Retina (tissue), 1 donor: ENCODE results near the gene PCDH9.

Experiments used
- DNase-seq: peaks from one replicate; pipeline ENCODE4 v3.0.0-alpha.2; 2016

PCDH9 gene

DNA sequence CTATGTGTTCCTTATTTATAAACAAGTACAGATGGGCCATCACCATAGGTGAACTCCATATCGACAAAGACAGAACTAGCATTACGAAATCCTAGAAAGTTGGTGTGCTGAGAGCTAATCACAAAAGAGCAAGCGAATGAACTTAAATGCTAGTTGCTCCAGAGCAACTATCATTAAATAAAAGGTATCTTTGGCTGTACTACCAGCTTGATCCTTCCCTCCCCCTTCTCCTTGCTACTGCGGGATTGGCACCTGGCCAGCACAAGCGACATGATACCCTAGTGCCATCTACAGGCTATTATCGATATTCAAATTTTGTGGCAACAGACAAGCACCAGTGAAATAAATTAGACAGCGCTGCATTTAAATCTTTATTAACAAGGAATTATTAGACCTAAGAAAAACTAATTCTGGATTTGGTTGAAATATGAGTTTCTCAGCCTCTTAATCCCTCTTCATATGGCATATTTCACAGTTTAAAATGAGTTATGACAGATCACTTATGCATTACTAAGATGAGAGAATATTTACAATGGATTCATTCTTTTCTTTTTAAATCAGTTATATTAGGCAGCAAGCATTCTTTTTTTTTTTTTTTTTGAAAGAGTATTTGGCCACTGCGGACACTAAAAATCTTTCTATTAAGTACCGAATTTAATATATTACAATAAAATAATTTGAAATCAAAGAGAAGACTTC lies 5.8 kb downstream of the PCDH9 start:
- peak; percentile 77 for DNase-seq

DNA sequence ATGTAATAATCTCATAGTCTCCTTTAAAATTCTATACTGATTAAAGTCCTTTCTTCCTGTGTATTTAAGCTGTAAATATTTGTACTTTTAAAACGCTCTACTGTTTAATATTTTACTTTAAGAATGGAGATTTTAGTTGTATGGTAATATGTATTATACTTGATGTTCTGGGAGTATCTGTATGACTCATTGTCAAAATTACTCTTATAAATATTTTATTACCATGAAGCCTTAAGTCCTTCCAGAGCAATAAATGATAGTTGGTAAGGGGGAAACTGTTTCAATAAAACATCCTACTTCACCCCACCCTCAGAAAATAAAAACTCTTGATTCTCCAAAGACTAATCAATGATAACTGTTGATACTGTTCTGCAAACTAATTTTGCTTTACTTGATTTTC lies 6.4 kb downstream of the PCDH9 start:
- DNase-seq, result no peak

DNA sequence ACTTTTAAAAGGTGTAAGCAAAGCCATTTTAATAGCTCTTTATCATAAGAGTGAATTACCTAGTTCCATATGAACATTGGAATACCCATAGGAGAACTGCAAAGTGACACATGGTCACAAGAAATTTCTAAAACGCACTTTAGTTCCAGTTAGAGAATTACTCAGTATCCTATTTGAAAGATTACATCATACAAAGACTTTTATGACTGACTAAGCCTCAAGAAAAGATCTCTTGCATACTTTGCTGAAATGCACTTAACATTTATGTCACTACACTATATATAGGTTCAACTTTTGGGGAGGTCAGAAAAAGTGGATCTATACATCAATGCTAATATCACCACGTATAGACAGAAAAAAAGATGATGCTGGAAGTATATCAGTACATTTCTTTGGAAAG lies 7.1 kb downstream of the PCDH9 start:
- DNase-seq, result no peak

DNA sequence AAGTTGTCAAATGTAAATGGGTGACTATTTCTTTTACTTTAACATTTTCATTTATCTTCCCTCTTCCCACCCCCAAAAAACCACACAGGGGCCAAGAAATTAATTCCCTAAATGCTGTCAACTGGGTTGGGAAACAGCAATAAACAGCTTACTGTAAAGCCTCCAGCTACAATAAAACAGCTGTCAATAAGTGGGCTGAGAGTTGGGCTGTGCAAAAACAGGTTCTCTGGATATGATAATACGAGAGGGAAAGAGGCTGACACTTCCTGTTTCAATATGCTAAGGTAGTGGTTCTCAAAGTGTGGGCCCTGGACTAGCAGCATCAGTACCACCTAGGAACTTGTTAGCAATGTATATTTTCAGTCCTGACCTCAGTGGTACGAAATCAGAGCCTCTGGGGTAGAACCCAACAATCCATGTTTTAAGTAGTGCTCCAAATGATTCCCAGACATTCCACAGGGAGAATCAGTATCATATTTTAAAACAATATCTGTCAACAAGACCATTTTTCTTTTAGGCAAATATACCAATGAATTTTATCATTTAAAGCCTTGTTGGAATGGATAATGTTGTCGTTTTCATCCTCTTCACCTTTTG lies 8.4 kb downstream of the PCDH9 start:
- no peak for DNase-seq

DNA sequence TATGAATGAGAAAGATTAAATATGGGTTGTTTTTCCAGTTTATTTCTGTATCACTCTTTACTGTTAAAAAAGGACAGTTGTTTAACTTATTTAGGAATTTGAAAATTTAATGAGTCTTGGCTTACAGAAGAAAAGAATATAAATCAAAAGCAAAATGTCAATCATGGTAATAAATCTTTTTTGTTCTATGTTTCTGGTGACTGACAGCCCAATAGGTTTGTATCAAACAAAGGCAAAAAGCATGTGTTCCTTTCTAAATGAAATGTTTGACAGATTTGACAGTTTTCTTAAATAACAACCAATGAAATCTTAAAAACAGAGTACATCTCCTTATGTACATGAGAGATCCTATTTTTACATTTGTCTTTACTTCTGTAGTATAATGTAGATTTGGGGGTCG lies 11.0 kb downstream of the PCDH9 start:
- DNase-seq, result no peak

DNA sequence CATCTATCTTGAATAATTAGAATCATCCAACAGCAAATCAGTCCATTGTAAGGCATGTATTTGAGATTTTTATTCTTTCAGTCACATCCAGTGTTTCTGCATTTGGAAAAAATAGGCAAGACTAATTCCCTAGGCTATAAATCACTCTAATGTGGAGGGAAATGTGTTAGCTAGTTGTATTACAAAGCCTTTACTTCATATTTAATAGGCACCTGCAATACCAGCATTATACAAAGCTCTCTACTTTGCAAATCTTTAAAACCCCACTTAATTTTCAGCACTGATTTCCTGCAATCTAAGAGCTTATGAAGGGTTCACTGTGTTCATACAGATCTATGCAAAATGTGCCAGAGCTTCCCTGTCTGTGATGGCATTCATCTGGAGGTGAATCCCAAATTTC lies 12.3 kb downstream of the PCDH9 start:
- no peak for DNase-seq

DNA sequence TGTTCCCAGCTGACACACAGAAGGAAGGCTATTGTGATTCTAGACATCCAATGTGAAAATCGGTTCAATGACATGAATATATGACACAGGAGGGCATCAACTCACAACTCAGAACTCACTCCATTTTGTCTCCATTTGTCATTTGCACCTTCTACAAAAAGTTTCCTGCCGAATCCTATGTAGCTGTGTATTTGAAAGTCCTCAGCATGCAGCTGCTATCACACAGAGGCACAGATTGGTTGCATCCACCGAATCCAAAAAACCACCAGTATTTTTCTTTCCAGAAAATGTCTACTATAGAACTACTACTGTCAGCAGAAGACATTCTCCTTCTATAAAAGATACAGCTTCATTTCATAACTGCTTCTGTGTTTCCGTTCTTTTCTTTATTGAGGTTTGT lies 13.3 kb downstream of the PCDH9 start:
- no peak for DNase-seq

DNA sequence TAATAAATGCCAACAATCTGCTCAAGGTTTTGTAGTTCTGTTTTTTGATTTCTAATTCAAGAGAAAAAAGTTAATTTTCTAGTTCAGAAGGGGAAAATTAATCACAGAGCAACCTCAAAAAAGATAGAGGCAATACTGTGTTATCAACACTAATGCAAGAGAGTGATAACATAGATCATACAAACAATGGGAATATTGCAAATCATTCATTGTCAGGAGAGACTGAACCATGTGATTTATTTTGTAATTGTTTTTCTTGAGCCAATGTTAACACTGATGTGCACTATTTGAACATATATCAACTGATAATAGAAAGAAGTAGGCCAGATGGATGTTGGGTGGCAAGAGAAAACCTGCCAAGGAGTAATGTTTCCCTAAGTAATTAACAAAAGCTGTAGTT lies 19.9 kb downstream of the PCDH9 start:
- DNase-seq, result no peak

DNA sequence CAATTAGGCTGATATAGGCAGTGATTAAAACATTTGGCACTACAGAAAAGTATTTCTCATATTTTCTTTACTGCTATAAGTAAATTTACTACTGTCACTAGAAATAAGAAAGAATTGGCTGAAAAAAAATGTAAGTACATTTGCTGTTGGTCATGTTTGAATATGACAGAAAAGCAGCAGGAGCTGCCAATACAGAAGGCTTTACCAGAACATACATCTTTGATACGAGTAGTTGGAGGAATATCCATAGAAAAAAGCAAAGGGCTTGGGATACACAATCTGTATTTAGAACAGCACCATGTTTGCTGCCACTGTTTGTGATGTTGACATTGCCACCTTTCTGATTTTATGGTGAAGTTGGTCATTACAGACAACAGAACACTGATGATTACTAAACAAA lies 21.6 kb downstream of the PCDH9 start:
- no peak for DNase-seq

DNA sequence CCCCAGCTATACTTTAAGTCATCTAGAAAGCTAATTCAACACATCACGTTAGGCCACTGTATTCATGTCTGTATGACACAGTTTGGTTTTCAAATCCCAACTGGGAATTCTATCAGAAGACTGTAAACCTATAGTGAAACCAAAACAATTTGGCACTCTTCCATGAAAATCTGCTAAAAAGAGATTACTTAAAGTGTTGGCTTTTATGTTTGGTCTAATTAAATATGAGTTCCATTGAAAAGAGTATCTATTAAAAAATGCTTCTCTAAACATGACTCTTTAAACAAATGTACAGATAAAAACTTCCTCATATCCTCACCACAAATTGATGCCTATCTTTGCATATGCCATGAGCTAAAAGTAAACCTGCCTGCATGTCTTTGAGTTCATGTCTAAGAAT lies 25.4 kb downstream of the PCDH9 start:
- no peak for DNase-seq

DNA sequence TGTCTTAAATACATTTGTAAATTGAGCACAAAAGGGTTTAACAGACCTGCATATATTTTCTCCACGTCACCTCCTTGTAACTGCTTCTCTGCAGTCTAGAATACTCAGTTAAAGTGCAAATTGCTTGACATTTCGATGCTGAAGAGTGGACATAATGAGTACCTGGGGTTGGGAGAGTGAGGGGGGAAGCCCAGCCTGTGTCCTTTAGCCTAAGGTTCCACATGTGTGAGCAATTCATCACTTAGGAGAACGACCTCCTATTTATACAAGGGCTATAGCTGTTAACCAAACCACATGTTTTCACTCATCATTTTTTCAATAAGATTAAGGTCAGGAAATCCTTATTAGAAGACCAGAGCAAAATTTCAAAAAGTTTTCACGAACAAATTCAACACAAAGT lies 29.5 kb downstream of the PCDH9 start:
- DNase-seq, result no peak

DNA sequence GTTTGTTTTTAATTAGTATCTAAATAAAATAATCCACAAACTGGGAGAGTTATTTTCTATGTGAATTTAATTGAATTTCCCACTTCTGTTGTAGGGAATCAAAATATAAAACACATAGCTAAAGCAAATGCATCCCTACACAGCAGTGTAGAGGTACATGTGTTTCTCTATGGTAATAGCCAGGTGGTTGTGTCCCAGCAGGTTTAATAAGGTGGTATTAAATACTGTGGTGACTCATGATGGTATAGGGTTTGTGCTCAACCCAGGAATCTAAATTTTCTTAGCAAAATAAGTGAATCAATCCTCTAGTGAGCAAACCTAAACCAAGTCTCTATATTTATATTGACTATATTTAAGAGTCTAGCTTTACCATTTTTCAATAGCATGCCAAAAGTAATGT lies 30.0 kb downstream of the PCDH9 start:
- no peak for DNase-seq

DNA sequence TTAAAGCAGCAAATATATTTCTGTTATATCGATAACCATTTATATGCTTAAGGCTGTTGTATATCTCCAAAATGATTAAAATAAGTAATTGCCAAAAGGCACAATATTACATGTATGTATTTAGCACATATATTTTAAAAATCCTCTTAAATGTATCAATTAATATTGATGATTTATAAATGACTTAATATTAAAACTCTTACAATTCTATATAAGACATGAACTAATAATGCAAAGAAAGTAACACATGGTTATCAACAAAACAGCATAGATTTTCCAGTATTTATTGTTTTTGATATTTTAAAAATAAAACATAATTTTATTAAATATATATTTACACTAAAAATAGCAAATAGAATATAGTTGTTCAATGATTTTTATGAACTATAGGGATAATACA lies 32.4 kb downstream of the PCDH9 start:
- no peak for DNase-seq

DNA sequence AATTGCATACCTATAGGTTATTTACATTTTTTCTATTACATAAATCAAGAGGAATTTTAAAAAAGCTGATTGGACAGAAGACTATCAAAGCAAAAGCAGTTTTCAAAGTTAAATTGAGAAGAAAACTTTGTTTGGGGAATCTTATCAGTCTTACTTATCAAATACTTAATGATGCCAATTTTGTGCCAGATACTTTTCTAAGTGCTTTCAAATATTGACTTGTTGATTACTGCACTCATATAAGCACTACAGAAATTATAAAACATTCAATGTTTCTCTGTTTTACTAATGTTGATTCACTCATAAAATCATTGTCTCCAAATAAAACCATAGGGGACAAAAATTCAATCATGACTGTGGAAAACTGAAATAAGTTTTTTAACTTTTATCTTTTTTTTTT lies 36.2 kb downstream of the PCDH9 start:
- no peak for DNase-seq

DNA sequence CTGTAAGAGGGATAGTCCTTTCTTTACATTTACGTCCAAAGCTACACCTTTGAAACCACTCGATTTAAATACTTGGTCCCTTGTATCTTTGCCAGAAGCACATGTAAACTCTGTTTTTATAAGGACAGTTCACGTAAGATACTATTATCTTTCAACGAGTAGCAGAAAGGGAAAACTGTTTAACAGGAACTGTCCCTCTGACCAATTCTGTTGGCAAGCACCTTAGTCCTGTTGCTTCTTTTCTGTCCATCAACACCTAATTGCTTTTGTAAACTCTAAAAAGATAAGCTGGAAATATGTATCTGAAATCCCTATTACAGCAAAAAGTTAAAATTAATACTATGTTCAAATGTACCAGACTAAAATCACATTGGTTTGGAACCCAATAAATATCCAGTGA lies 37.4 kb downstream of the PCDH9 start:
- DNase-seq, result no peak

DNA sequence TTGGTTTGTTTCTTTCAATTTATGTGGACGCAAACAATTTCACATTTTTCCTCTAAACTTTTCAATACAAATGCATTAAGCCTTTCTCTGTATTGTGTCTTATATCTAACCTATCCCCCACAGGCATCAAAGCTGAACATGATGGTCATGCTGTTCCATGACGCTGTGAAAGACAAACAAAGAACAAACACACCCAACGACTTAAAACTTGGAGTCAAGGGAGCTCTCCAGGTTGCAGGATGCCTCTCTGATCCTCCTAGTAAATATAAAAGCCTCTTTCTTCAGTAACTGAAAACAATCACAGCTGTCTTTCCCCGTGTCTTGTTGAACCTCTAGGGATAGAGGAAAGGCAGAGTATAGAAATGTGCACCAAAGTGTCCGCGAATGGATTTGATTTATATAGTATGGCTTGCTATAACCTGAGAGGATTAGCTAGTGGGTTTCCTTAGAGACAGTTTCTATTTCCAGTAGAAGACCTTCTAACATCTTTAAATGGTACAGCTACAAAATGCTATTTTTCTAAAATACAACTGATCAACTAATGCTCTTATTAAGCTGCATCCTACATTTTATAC lies 43.1 kb downstream of the PCDH9 start:
- no peak for DNase-seq

DNA sequence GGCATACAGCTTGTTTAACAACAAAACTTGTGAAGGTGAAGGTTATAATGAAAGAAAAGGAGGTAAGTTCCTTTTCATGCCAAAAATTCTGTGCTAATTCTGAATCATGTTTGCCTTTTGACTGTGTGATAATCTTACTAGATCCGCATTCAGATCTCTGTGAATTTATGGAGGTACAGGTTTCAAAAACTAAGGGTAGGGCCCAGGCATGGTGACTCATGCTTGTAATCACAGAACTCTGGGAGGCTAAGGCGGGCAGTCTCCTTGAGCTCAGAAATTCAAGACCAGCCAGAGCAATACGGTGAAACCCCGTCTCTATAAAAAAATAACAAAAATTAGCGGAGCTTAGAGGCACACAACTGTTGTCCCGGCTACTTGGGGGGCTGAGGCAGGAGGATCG lies 45.9 kb downstream of the PCDH9 start:
- DNase-seq, result no peak

DNA sequence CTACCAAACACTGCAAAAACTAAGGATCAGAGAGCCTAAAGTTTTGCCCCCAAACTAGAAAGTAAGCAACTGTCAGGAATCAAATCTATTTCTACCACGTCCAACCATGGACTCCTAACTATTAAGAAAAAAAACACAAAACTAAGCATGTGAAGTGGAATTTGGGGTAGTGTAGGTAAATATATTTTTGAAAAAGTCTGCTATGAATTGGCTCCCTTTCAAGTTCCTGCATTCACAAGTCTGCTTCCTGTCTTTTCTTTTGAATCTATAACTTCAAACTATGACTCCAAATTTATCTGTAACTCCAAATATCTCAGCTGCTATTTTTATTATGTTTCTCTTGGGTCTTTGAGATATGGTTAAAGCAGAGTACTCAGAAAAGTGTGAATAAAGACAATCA lies 47.0 kb downstream of the PCDH9 start:
- DNase-seq, result no peak

DNA sequence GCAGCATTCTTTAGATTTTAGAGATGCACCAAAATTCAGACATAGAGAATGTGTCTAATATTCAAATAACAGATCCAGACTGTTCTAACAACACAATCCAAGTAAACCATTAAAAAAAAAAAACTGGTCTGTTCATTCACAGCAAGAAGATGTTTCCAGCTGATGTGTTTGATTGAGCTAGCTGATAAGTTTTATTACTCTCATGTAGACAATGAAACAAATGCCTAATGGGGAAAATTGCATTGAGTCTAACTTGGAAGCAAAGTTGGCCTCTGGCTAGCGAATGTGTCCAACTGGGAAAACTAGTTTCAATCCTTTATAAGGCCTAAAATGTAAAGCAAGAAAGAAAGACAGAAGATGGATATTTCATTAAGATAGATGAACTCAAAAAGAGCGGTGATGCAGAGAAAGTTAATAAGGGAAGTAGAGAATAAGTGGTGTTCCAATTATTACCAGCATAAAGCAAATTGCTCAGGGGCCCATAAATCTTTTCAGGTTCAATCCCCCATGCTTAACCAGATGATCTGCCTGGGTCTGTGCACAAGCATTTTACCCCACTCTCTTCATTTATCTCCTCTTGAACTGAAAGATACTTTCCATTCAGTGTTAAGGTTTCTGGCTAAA lies 54.2 kb downstream of the PCDH9 start:
- peak; percentile 59 for DNase-seq

DNA sequence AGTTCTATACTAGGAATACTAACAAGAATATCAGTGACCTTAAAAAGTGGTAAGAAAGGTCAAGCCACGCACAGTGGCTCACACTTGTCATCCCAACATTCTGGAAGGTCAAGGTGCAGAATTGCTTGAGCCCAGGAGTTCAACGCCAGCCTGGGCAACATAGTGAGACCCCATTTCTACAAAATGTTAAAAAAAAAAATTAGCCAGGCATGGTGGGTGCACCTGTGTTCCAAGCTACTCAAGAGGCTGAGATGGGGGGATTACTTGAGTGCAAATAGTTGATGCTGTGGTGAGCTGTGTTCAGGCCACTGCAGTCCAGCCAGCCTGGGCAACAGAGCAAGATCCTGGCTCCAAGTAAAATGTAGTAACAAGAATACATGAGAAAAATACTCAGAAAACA lies 61.8 kb downstream of the PCDH9 start:
- no peak for DNase-seq

DNA sequence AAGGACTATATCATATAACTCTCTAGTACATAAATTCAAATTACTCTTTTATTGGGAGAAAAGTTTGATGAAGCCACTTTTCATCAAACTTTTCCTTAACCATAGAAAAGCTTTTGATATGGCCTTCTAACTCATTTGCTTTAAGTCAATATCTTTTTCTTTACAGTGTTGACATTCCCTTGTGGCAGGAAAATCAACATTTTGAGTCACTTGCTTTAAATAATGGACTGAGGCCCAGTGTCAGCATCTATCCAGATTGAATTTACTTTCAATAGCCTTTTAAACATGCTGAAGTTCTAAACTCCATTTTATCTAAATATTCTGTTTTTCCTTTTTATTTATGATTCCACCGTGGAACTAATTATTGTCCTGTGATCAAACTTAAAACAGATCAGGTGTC lies 62.7 kb downstream of the PCDH9 start:
- no peak for DNase-seq

DNA sequence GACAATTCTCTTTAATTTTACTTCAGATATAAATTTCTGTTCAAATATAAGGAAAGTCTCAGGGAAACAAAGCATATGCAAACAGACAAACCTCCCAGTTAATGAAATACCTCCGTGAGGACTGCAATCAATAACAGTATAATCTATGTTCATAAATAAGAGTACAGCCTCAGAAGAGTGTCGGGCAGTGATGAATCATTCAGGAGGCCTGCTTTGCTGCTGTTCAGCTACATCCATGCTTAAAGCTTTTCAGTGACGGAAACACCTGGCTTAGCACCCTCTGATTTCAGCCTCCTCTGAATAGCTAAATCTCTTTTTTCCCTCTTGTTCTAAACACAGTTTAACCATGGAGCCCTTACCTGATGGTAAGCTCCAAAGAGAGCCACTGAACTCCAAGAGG lies 69.0 kb downstream of the PCDH9 start:
- no peak for DNase-seq

DNA sequence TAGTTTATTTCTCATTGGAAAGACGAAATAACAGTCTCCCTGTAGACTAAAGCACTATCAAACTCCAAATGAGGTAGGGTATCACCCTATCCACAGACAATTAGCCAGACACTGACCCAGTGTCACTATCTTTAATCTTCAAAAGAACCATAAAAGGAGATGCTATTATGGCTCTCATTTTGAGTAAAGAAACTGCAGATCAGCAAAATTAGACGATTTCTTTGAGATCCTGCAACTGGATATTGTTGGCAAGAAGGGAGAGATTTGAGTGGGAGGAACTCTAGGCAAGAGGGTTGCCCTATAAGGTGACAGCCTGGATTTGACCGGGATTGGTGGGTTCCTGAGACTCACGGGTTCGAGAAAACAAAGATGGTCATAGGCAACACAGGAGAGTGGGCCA lies 71.2 kb downstream of the PCDH9 start:
- DNase-seq, result no peak

DNA sequence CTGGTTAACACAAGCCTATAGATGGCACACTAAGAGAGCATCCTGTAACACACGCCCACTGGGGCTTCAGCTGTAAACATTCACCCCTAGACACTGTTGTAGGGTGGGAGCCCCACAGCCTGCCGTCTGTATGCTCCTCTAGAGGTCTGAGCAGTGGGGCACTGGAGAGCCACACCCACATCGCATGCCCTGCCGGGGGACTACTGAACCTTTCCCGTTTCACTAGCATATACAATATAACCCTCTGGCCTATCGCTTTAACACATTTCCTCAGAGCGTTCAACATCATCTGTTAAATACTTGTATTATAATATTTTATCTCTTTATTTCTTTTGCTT lies 73.4 kb downstream of the PCDH9 start:
- DNase-seq, result no peak
